GM19023 (cell line): ENCODE results near the gene PRSS58.

Experiments
- ATAC-seq: cut with Tn5 transposase; IDR thresholded peaks from one replicate; pipeline ENCODE4 v1.9.1; 2021; ENCODE audit warnings: mild to moderate bottlenecking, moderate library complexity; ENCODE audit not compliant: unreplicated experiment

PRSS58 gene

GRCh38 chr7:142228537-142229104 is 29.2 kb downstream of the PRSS58 start:
- ATAC-seq: no peak
